ENCODE results near the gene RALGPS1.

GRCh38 chr9:127083138-127083980 lies 168.8 kb downstream of the RALGPS1 start:
- no peak for TF ChIP-seq RBBP5 (IDR thresholded peaks at IDR 0.05; ENCODE audit: borderline replicate concordance, low read depth, low read length)
- TF ChIP-seq CTCF (IDR thresholded peaks at IDR 0.05; ENCODE audit: control extremely low read depth in 1 of 3, insufficient read depth in 1 of 3, low read depth in 1 of 3, low read length in 3 of 3): no peak
- TF ChIP-seq TAF1 (IDR thresholded peaks at IDR 0.05; ENCODE audit: low read depth, low read length): no peak
- TF ChIP-seq SUZ12 (IDR thresholded peaks at IDR 0.05; ENCODE audit: low read length): no peak
- no peak for TF ChIP-seq EP300 (IDR thresholded peaks at IDR 0.05; ENCODE audit: borderline replicate concordance in 1 of 2, low read depth in 2 of 2, low read length in 2 of 2)
- TF ChIP-seq BACH1 (IDR thresholded peaks at IDR 0.05; ENCODE audit: low read length): no peak
- TF ChIP-seq SRF (IDR thresholded peaks at IDR 0.05; ENCODE audit: low read depth, low read length): no peak
- TF ChIP-seq POLR2AphosphoS5 (IDR thresholded peaks at IDR 0.05; ENCODE audit: low read depth, low read length): no peak
- TF ChIP-seq KDM1A (IDR thresholded peaks at IDR 0.05; ENCODE audit: borderline replicate concordance, low read length): no peak
- no peak for TF ChIP-seq SP1 (IDR thresholded peaks at IDR 0.05; ENCODE audit: low read depth, low read length)

Measured in H1 (cell line).